Measurements from ENCODE around the gene RPAP2.

RPAP2 gene

GRCh38 chr1:92362970-92363369, 64.1 kb downstream of the RPAP2 start:
- Histone ChIP-seq H3K9me2 (ENCODE audit: low read depth, low read length) (no peaks in the 10 kb centered on the region), H3K4me2 (ENCODE audit: low read length) (no peak overlapping the region), H3F3A (ENCODE audit: insufficient read depth, low read length) (no peaks in the 10 kb centered on the region), H3K27ac (ENCODE audit: low read depth, low read length, poor library complexity, severe bottlenecking) (no peak overlapping the region), H3K36me3 (ENCODE audit: insufficient read depth, low read length) (peaks cover 6% of the 10 kb centered on the region; the same call in 1 of the 2 replicates), H3K4me1 (ENCODE audit: insufficient read depth, low read length, severe bottlenecking) (no peaks in the 10 kb centered on the region), H3K27me3 (ENCODE audit: insufficient read depth, low read length) (no peaks in the 10 kb centered on the region), H2AFZ (ENCODE audit: low read length) (no peak overlapping the region), H3K9ac (ENCODE audit: low read length) (no peak overlapping the region), H3K79me2 (ENCODE audit: insufficient read depth, low read length) (no peaks in the 10 kb centered on the region), H4K20me1 (ENCODE audit: insufficient read depth, low read length) (no peaks in the 10 kb centered on the region), H3K4me3 (ENCODE audit: low read depth, low read length, poor library complexity, severe bottlenecking) (no peak overlapping the region), H3K9me3 (ENCODE audit: low read length) (no peaks in the 10 kb centered on the region)
- TF ChIP-seq, protein P1, sequence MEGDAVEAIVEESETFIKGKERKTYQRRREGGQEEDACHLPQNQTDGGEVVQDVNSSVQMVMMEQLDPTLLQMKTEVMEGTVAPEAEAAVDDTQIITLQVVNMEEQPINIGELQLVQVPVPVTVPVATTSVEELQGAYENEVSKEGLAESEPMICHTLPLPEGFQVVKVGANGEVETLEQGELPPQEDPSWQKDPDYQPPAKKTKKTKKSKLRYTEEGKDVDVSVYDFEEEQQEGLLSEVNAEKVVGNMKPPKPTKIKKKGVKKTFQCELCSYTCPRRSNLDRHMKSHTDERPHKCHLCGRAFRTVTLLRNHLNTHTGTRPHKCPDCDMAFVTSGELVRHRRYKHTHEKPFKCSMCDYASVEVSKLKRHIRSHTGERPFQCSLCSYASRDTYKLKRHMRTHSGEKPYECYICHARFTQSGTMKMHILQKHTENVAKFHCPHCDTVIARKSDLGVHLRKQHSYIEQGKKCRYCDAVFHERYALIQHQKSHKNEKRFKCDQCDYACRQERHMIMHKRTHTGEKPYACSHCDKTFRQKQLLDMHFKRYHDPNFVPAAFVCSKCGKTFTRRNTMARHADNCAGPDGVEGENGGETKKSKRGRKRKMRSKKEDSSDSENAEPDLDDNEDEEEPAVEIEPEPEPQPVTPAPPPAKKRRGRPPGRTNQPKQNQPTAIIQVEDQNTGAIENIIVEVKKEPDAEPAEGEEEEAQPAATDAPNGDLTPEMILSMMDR (IDR thresholded peaks at IDR 0.05; ENCODE audit: low read length), result no peak
- no peak for TF ChIP-seq EZH2 (IDR thresholded peaks at IDR 0.05; ENCODE audit: borderline replicate concordance, low read length)

GRCh38 chr1:92363401-92363800, 64.5 kb downstream of the RPAP2 start:
- Histone ChIP-seq H3K9me3 (ENCODE audit: low read length) (no peaks in the 10 kb centered on the region), H3K4me1 (ENCODE audit: insufficient read depth, low read length, severe bottlenecking) (no peaks in the 10 kb centered on the region), H3K79me2 (ENCODE audit: insufficient read depth, low read length) (no peaks in the 10 kb centered on the region), H3F3A (ENCODE audit: insufficient read depth, low read length) (no peaks in the 10 kb centered on the region), H3K27ac (ENCODE audit: low read depth, low read length, poor library complexity, severe bottlenecking) (no peak overlapping the region), H3K9me2 (ENCODE audit: low read depth, low read length) (no peaks in the 10 kb centered on the region), H3K4me3 (ENCODE audit: low read depth, low read length, poor library complexity, severe bottlenecking) (no peak overlapping the region), H3K9ac (ENCODE audit: low read length) (no peak overlapping the region), H3K4me2 (ENCODE audit: low read length) (no peak overlapping the region), H4K20me1 (ENCODE audit: insufficient read depth, low read length) (no peaks in the 10 kb centered on the region), H2AFZ (ENCODE audit: low read length) (no peak overlapping the region), H3K36me3 (ENCODE audit: insufficient read depth, low read length) (peaks cover 6% of the 10 kb centered on the region; the same call in 1 of the 2 replicates), H3K27me3 (ENCODE audit: insufficient read depth, low read length) (no peaks in the 10 kb centered on the region)
- TF ChIP-seq, protein P1 (IDR thresholded peaks at IDR 0.05; ENCODE audit: low read length), result no peak
- TF ChIP-seq EZH2 (IDR thresholded peaks at IDR 0.05; ENCODE audit: borderline replicate concordance, low read length), result no peak

- Histone ChIP-seq H3K4me3 (ENCODE audit: low read depth, low read length, poor library complexity, severe bottlenecking) (no peak overlapping the region), H3K9ac (ENCODE audit: low read length) (no peak overlapping the region), H4K20me1 (ENCODE audit: insufficient read depth, low read length) (no peaks in the 10 kb centered on the region), H3K27ac (ENCODE audit: low read depth, low read length, poor library complexity, severe bottlenecking) (no peak overlapping the region), H2AFZ (ENCODE audit: low read length) (no peak overlapping the region), H3K36me3 (ENCODE audit: insufficient read depth, low read length) (peaks cover 10% of the 10 kb centered on the region; the same call in 1 of the 2 replicates), H3K79me2 (ENCODE audit: insufficient read depth, low read length) (no peaks in the 10 kb centered on the region), H3K9me3 (ENCODE audit: low read length) (no peaks in the 10 kb centered on the region), H3K9me2 (ENCODE audit: low read depth, low read length) (no peaks in the 10 kb centered on the region), H3K27me3 (ENCODE audit: insufficient read depth, low read length) (no peaks in the 10 kb centered on the region), H3F3A (ENCODE audit: insufficient read depth, low read length) (no peaks in the 10 kb centered on the region), H3K4me2 (ENCODE audit: low read length) (no peak overlapping the region), H3K4me1 (ENCODE audit: insufficient read depth, low read length, severe bottlenecking) (no peaks in the 10 kb centered on the region)
- TF ChIP-seq, protein P1 (IDR thresholded peaks at IDR 0.05; ENCODE audit: low read length), result no peak
- no peak for TF ChIP-seq EZH2 (IDR thresholded peaks at IDR 0.05; ENCODE audit: borderline replicate concordance, low read length)
Observed at GRCh38 chr1:92365378-92366039, 66.7 kb downstream of the RPAP2 start.
